KOPT-K1 (cell line): ENCODE measurements around the gene SH3YL1.
"Not testable (repeated sequence)": the region's sequence is repeated elsewhere in the genome, so short reads cannot be mapped to it uniquely, and the experiment has no call there.

Source experiments
- H3K27ac ChIP-seq: fragments of 200-600 bp; sonication (generic); 2 replicates; pipeline ENCODE4 v1.5.1; 2016; ENCODE audit warnings: antibody characterized with exemption, mild to moderate bottlenecking, low read depth, low read length; ENCODE audit not compliant: poor library complexity, severe bottlenecking
- H3K36me3 ChIP-seq: fragments of 200-600 bp; sonication (generic); 2 replicates; pipeline ENCODE4 v1.5.1; 2017; ENCODE audit warnings: antibody characterized with exemption, mild to moderate bottlenecking, low read length, moderate library complexity; ENCODE audit not compliant: insufficient read depth
- H3K9me3 ChIP-seq: fragments of 200-600 bp; sonication (generic); 2 replicates; pipeline ENCODE4 v1.5.1; 2017; ENCODE audit warnings: antibody characterized with exemption, low read length, mild to moderate bottlenecking; ENCODE audit not compliant: insufficient read depth, poor library complexity, severe bottlenecking

The SH3YL1 gene

DNA sequence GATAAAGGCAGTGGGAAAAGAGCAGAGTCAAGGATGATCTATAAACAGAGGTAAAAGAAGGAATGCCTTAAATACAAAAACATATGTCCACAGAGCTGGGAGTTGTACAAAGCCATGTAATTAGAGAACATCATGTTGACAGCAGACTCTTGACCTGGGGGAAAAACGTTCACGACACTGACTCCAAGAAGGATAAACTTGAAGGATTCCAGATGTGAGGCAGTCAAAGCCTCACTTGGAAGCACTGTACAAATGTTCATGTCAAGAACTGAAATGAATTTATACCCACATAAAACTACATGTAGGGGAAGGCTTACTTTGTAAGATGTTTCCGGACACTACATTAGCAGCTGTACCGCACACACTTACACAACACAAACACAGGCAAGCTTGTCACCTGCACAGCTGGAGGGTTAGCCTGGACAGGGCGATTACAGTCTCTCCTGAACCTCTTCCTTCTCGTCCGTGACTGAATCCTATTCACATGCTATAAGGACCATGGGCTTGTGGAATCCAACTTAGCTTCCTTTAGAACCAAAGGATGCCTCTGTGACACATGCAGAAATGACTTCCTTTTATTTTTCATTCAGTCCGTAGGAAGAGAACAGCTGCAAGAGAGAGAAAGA lies 88.6 kb downstream of the SH3YL1 start:
- no peak overlapping the region for H3K27ac ChIP-seq

GRCh38 chr2:172120-172519 lies 91.7 kb downstream of the SH3YL1 start:
- H3K9me3 ChIP-seq, H3K27ac ChIP-seq, H3K36me3 ChIP-seq: not testable (repeated sequence)

More for the DNA sequence above, 88.6 kb downstream of the SH3YL1 start:
- no peaks in the 10 kb centered on the region for H3K9me3 ChIP-seq
- no peaks in the 10 kb centered on the region for H3K36me3 ChIP-seq

- Histone ChIP-seq H3K27ac (no peak overlapping the region), H3K36me3 (no peaks in the 10 kb centered on the region), H3K9me3 (no peaks in the 10 kb centered on the region)
Observed at GRCh38 chr2:169741-170140, 94.1 kb downstream of the SH3YL1 start.
